HepG2 (cell line): ENCODE data around the gene PXK. TPM values are rescaled to one million over a fixed set of nuclear protein-coding genes. Genes with fewer than 3 reads are reported as not detected.

Experiments used
- AGO2 ChIP-seq: fragments of 200-400 bp; formaldehyde crosslinking; optimal IDR thresholded peaks from 2 replicates; pipeline ENCODE3; 2017; ENCODE audit warnings: mild to moderate bottlenecking, low read depth, low read length, moderate library complexity
- DR1 ChIP-seq: sonication (generic); formaldehyde crosslinking; IDR thresholded peaks from 2 replicates; pipeline ENCODE4 v1.8.0; 2021; ENCODE audit warnings: mild to moderate bottlenecking, missing genetic modification reagents, inconsistent platforms
- FOXK2 ChIP-seq: fragments of 450-650 bp; IDR thresholded peaks from 2 replicates; pipeline ENCODE4 v1.6.1; 2016
- GATAD1 ChIP-seq: IDR thresholded peaks from 2 replicates; pipeline ENCODE4 v1.6.1; 2016; ENCODE audit warnings: missing genetic modification reagents, missing compliant biosample characterization
- HNRNPUL1 ChIP-seq: fragments of 200-400 bp; formaldehyde crosslinking; IDR thresholded peaks from 2 replicates; pipeline ENCODE4 v1.6.1; 2017; ENCODE audit warnings: low read depth, mild to moderate bottlenecking, low read length, moderate library complexity
- KDM5B ChIP-seq: sonication (generic); formaldehyde crosslinking; IDR thresholded peaks from 2 replicates; pipeline ENCODE4 v1.4.0; 2020; ENCODE audit warnings: missing genetic modification reagents, mild to moderate bottlenecking, borderline replicate concordance
- NFIC ChIP-seq: IDR thresholded peaks from 2 replicates; pipeline ENCODE4 v1.6.1; 2012; ENCODE audit warnings: mild to moderate bottlenecking, low read length, inconsistent platforms
- NFKB2 ChIP-seq: sonication (generic); formaldehyde crosslinking; IDR thresholded peaks from 2 replicates; pipeline ENCODE4 v1.4.0; 2020; ENCODE audit warnings: missing genetic modification reagents, borderline replicate concordance
- NFYC ChIP-seq: IDR thresholded peaks from 2 replicates; pipeline ENCODE4 v1.6.1; 2016; ENCODE audit warnings: missing genetic modification reagents, missing compliant biosample characterization
- PATZ1 ChIP-seq: sonication (generic); formaldehyde crosslinking; IDR thresholded peaks from 2 replicates; pipeline ENCODE4 v1.4.0; 2020; ENCODE audit warnings: missing genetic modification reagents
- PCBP2 ChIP-seq: fragments of 200-400 bp; formaldehyde crosslinking; optimal IDR thresholded peaks from 2 replicates; pipeline ENCODE3; 2018; ENCODE audit warnings: low read length, low read depth; ENCODE audit not compliant: poor library complexity, severe bottlenecking
- SAFB2 ChIP-seq: sonication (generic); formaldehyde crosslinking; IDR thresholded peaks from 2 replicates; pipeline ENCODE4 v1.5.1; 2020; ENCODE audit warnings: missing genetic modification reagents, low read depth, mild to moderate bottlenecking, borderline replicate concordance
- TCF12 ChIP-seq, 2 experiments: fragments of 450-650 bp in 1 of 2; sonication (generic) in 1 of 2; formaldehyde crosslinking in 1 of 2; IDR thresholded peaks; 2 replicates each; pipeline versions ENCODE4 v1.6.1 to v1.8.0; 2017 to 2022; ENCODE audit warnings: antibody characterized with exemption in 1 of 2, mild to moderate bottlenecking in 1 of 2, missing genetic modification reagents in 1 of 2, moderate library complexity in 1 of 2
- XBP1 ChIP-seq: sonication (generic); formaldehyde crosslinking; IDR thresholded peaks from 2 replicates; pipeline ENCODE4 v1.5.0; 2020; ENCODE audit warnings: missing genetic modification reagents
- ZNF552 ChIP-seq: sonication (generic); formaldehyde crosslinking; IDR thresholded peaks from 2 replicates; pipeline ENCODE4 v1.9.0; 2022; ENCODE audit warnings: missing genetic modification reagents, mild to moderate bottlenecking, borderline replicate concordance
- ZNF777 ChIP-seq: sonication (generic); formaldehyde crosslinking; IDR thresholded peaks from 2 replicates; pipeline ENCODE4 v1.4.0; 2020; ENCODE audit warnings: missing genetic modification reagents
- ZNF790 ChIP-seq: sonication (generic); formaldehyde crosslinking; IDR thresholded peaks from 2 replicates; pipeline ENCODE4 v1.8.0; 2022; ENCODE audit warnings: missing genetic modification reagents, mild to moderate bottlenecking, borderline replicate concordance
- polyA plus RNA-seq, 8 experiments: library from polyadenylated mRNA; depleted of rRNA in 3 of 8; stranded (reverse) in 7 of 8; unstranded in 1 of 8; fragments of >200 nt; fragmentation: Illumina TruSeq in 4 of 8; extraction: Trizol in 4 of 8; gene quantifications; 2 replicates each; pipeline versions ENCODE4 v1.2.1 to v1.2.3, GENCODE V29; 2011 to 2016; ENCODE audit warnings: low read depth in 4 of 8, missing spikeins in 1 of 8, mixed read lengths in 1 of 8; ENCODE audit not compliant: insufficient read depth in 1 of 8
- total RNA-seq, 5 experiments: library from RNA; depleted of rRNA; stranded (reverse); fragments of >200 nt; fragmentation: Illumina TruSeq; extraction: Trizol; gene quantifications; 2 replicates each; pipeline ENCODE4 v1.2.3, GENCODE V29; 2016; ENCODE audit warnings: low read depth in 1 of 5
- TF ChIP-seq, protein P1 (sequence below): sonication (generic); formaldehyde crosslinking; IDR thresholded peaks from 2 replicates; pipeline ENCODE4 v1.4.0; 2020; ENCODE audit warnings: missing genetic modification reagents
- TF ChIP-seq, protein P2 (sequence below): sonication (generic); formaldehyde crosslinking; conservative IDR thresholded peaks from 2 replicates; pipeline ENCODE4 v1.8.0; 2022; ENCODE audit warnings: missing genetic modification reagents

Gene PXK
- total and polyA plus RNA-seq, 2 of the 13 experiments (the other 11 are each of a cell fraction or from before 2014, with no cell fraction given) = 6.4 to 18.6 TPM

DNA sequence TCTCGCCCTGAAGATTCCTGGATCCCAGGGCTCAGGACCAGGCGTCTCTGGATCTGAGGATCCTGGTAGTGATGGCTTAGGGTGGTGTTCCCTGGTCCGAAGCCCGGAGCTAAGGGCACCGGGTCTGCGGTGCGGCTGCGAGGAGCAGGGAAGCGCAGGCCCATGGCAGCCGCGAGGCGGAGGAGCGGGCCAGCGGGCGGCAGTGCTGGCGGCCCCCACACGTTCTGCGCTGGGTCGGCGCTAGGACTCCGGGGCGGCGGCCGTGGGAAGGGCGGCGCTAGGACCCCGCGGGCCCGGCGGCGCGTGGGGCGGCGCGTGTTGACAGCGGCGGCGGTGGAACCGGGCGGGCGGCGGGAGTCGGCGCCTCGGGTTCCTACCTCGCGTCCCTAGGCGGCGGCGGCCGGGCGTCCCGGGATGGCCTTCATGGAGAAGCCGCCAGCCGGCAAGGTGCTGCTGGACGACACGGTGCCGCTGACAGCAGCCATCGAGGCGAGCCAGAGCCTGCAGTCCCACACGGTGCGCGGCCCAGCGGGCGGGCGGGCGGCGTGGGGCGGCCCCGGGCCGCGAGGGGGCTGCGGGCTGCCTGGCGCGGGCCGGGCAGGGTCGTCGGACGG is at the start of gene PXK (continued):
- TF ChIP-seq, protein P1, sequence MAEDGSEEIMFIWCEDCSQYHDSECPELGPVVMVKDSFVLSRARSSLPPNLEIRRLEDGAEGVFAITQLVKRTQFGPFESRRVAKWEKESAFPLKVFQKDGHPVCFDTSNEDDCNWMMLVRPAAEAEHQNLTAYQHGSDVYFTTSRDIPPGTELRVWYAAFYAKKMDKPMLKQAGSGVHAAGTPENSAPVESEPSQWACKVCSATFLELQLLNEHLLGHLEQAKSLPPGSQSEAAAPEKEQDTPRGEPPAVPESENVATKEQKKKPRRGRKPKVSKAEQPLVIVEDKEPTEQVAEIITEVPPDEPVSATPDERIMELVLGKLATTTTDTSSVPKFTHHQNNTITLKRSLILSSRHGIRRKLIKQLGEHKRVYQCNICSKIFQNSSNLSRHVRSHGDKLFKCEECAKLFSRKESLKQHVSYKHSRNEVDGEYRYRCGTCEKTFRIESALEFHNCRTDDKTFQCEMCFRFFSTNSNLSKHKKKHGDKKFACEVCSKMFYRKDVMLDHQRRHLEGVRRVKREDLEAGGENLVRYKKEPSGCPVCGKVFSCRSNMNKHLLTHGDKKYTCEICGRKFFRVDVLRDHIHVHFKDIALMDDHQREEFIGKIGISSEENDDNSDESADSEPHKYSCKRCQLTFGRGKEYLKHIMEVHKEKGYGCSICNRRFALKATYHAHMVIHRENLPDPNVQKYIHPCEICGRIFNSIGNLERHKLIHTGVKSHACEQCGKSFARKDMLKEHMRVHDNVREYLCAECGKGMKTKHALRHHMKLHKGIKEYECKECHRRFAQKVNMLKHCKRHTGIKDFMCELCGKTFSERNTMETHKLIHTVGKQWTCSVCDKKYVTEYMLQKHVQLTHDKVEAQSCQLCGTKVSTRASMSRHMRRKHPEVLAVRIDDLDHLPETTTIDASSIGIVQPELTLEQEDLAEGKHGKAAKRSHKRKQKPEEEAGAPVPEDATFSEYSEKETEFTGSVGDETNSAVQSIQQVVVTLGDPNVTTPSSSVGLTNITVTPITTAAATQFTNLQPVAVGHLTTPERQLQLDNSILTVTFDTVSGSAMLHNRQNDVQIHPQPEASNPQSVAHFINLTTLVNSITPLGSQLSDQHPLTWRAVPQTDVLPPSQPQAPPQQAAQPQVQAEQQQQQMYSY = no peak
- TF ChIP-seq KDM5B (CRISPR knock-in tag) = no peak; the same call in 1 of the 2 replicates
- no peak for TF ChIP-seq NFKB2 (CRISPR knock-in tag)
- no peak for TF ChIP-seq TCF12 (IDR thresholded peaks at IDR 0.05)
- TF ChIP-seq TCF12 (CRISPR knock-in tag; IDR thresholded peaks at IDR 0.05) = no peak
- no peak for TF ChIP-seq HNRNPUL1
- no peak for TF ChIP-seq NFYC (CRISPR knock-in tag)
- peak; percentile 88 for TF ChIP-seq PATZ1 (CRISPR knock-in tag)
- TF ChIP-seq ZNF790 = peak; percentile 47; the same call in 1 of the 2 replicates
- TF ChIP-seq, protein P2, sequence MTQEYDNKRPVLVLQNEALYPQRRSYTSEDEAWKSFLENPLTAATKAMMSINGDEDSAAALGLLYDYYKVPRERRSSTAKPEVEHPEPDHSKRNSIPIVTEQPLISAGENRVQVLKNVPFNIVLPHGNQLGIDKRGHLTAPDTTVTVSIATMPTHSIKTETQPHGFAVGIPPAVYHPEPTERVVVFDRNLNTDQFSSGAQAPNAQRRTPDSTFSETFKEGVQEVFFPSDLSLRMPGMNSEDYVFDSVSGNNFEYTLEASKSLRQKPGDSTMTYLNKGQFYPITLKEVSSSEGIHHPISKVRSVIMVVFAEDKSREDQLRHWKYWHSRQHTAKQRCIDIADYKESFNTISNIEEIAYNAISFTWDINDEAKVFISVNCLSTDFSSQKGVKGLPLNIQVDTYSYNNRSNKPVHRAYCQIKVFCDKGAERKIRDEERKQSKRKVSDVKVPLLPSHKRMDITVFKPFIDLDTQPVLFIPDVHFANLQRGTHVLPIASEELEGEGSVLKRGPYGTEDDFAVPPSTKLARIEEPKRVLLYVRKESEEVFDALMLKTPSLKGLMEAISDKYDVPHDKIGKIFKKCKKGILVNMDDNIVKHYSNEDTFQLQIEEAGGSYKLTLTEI (CRISPR knock-in tag) = no peak
- TF ChIP-seq FOXK2 = no peak
- TF ChIP-seq ZNF552 (CRISPR knock-in tag) = no peak
- TF ChIP-seq DR1 (CRISPR knock-in tag) = no peak
- TF ChIP-seq XBP1 = no peak
- TF ChIP-seq SAFB2 (CRISPR knock-in tag) = peak; percentile 30; the same call in 1 of the 2 replicates
- TF ChIP-seq NFIC = no peak
- peak; percentile 23; the same call in 1 of the 2 replicates for TF ChIP-seq GATAD1 (CRISPR knock-in tag)
- peak; percentile 66 for TF ChIP-seq ZNF777 (CRISPR knock-in tag)
- no peak for TF ChIP-seq AGO2
- TF ChIP-seq PCBP2 = no peak
